LNCAP (cell line): ENCODE data around the gene ASIC3.

Experiments
- CTCF ChIP-seq: fragments of 450-650 bp; IDR thresholded peaks from 2 replicates; pipeline ENCODE4 v1.5.1; 2017; ENCODE audit warnings: mild to moderate bottlenecking

Gene ASIC3

DNA sequence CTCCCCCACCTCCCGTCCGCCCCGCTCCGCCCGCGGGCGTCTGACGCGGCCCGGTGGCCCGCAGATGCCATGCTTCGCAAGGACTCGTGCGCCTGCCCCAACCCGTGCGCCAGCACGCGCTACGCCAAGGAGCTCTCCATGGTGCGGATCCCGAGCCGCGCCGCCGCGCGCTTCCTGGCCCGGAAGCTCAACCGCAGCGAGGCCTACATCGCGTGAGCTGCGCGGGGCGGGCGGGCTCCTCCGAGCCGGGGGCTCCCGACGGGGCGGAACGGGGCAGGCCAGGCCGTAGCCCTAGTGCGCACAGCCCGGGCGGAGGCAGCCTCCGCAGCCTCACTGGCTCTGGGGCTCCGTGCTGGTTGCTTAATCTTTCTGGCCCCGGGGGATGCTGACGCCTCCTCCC, 2.8 kb downstream of the ASIC3 start:
- no peak for TF ChIP-seq CTCF

- TF ChIP-seq CTCF, result no peak
Observed at GRCh38 chr7:151053096-151053495, 4.8 kb downstream of the ASIC3 start.

GRCh38 chr7:151053751-151054150, 5.4 kb downstream of the ASIC3 start:
- TF ChIP-seq CTCF, result no peak

DNA sequence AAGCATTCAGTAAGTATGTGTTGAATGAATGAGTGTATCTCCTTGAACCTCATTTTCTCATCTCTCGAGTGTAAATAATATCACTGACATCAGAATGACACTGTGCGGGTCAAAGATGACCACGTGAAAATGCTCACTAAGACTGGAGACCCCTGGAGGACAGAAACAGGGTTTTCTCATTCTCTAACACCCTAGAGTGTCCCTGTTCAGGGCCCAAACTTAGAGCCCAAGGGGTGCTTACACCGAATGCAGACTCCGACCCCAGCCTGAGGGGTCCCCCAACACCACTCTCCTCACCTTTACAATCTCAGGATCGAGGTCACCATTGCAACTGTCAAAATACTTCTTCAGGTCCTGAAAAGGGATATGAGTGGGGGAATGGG, 7.9 kb downstream of the ASIC3 start:
- TF ChIP-seq CTCF, result no peak

GRCh38 chr7:151056666-151057505, 8.6 kb downstream of the ASIC3 start:
- TF ChIP-seq CTCF, result no peak

DNA sequence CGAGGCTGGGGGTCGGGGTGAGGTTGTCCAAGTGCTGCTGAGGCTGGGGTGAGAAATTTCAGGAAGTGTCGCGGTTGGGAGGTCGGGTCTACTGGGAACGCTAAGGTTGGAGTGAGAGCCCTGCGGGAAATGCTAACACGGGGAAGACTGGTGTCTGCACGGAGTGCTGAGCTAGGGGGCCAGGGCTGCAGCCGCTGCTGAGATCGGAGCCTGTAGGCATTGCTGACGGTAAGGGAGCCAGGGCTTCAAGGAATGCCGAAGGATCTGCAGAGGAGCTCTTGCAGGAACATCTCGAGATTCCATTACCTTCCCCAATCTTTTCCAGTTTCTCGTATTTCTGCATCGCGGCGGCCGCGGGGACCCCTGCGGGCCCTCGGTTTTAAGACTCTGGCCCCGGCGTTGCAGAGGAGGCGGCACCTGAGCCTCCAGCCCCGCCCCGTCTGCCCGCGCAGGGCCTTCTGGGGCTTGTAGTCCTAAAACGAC, 9.2 kb downstream of the ASIC3 start, which contains the start of gene CDK5:
CDK5 (minus strand) TSS at position 392 of the 483 bp plus-strand sequence; CDS start at position 343, 49 bp downstream.
- TF ChIP-seq CTCF, result no peak

- TF ChIP-seq CTCF, result no peak
Observed at GRCh38 chr7:151057989-151058780, 9.9 kb downstream of the ASIC3 start.
